WTC11 (cell line): Measurements from ENCODE around the gene PSD.

Source experiments
- IRF2 ChIP-seq: sonication (generic); formaldehyde crosslinking; IDR thresholded peaks from 2 replicates; pipeline ENCODE4 v1.8.0; 2022; ENCODE audit warnings: low read depth, missing genetic modification reagents, borderline replicate concordance
- NFYB ChIP-seq: sonication (generic); formaldehyde crosslinking; conservative IDR thresholded peaks from 2 replicates; pipeline ENCODE4 v1.8.0; 2022; ENCODE audit warnings: low read depth, missing genetic modification reagents
- RELA ChIP-seq: sonication (generic); formaldehyde crosslinking; IDR thresholded peaks from 2 replicates; pipeline ENCODE4 v1.8.1; 2022; ENCODE audit warnings: missing genetic modification reagents, mild to moderate bottlenecking, borderline replicate concordance
- SMAD4 ChIP-seq: sonication (generic); formaldehyde crosslinking; IDR thresholded peaks from 2 replicates; pipeline ENCODE4 v1.8.0; 2022; ENCODE audit warnings: mild to moderate bottlenecking, missing genetic modification reagents
- SP1 ChIP-seq: sonication (generic); formaldehyde crosslinking; conservative IDR thresholded peaks from 2 replicates; pipeline ENCODE4 v1.8.1; 2022; ENCODE audit warnings: missing genetic modification reagents
- ZNF263 ChIP-seq: sonication (generic); formaldehyde crosslinking; IDR thresholded peaks from 2 replicates; pipeline ENCODE4 v1.8.1; 2022; ENCODE audit warnings: low read depth, mild to moderate bottlenecking, moderate library complexity, missing genetic modification reagents
- TF ChIP-seq, protein P1 (sequence below): fragments of 200-600 bp; IDR thresholded peaks from 2 replicates; pipeline ENCODE4 v1.8.0; 2022; ENCODE audit warnings: antibody characterized with exemption
- TF ChIP-seq, protein P2 (sequence below): sonication (generic); formaldehyde crosslinking; IDR thresholded peaks from 2 replicates; pipeline ENCODE4 v1.8.1; 2022; ENCODE audit warnings: low read depth, missing genetic modification reagents, borderline replicate concordance
- TF ChIP-seq, protein P3 (sequence below): sonication (generic); formaldehyde crosslinking; IDR thresholded peaks from 2 replicates; pipeline ENCODE4 v1.8.1; 2022; ENCODE audit warnings: low read depth, mild to moderate bottlenecking, moderate library complexity, missing genetic modification reagents, borderline replicate concordance
- TF ChIP-seq, protein P4 (sequence below): sonication (generic); formaldehyde crosslinking; IDR thresholded peaks from 2 replicates; pipeline ENCODE4 v1.8.0; 2022; ENCODE audit warnings: mild to moderate bottlenecking, missing genetic modification reagents
- TF ChIP-seq, protein P5 (sequence below): sonication (generic); formaldehyde crosslinking; IDR thresholded peaks from 2 replicates; pipeline ENCODE4 v1.8.1; 2023; ENCODE audit warnings: mild to moderate bottlenecking, missing genetic modification reagents, borderline replicate concordance
- TF ChIP-seq, protein P6 (sequence below): sonication (generic); formaldehyde crosslinking; IDR thresholded peaks from 2 replicates; pipeline ENCODE4 v1.8.0; 2022; ENCODE audit warnings: mild to moderate bottlenecking, missing genetic modification reagents

DNA sequence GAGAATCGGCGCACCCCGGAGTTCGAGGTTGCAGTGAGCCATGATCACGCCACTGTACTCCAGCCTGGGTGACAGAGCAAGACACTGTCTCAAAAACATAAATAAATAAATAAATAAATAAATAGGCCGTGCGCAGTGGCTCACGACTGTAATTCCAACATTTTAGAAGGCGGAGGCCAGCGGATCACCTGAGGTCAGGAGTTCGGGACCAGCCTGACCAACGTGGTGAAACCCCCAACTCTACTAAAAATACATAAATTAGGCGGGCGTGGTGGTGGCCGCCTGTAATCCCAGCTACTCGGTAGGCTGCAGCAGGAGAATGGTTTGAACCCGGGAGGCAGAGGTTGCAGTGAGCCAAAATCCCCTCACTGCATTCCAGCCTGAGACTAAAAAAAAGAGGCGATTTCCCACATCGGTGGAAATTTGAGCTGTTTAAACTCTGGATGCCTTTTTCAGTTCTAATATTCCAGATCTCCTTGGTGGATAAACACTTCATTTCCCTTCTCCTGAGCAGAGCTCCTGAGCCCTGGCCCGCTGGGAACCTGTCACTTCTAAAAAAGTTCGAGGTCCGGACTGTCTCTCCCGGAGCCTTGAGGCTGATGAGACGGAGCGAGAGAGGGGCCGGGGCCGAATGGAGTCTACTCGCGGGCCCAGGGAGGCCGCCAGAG, 25.0 kb downstream of the PSD start:
- TF ChIP-seq, protein P1, sequence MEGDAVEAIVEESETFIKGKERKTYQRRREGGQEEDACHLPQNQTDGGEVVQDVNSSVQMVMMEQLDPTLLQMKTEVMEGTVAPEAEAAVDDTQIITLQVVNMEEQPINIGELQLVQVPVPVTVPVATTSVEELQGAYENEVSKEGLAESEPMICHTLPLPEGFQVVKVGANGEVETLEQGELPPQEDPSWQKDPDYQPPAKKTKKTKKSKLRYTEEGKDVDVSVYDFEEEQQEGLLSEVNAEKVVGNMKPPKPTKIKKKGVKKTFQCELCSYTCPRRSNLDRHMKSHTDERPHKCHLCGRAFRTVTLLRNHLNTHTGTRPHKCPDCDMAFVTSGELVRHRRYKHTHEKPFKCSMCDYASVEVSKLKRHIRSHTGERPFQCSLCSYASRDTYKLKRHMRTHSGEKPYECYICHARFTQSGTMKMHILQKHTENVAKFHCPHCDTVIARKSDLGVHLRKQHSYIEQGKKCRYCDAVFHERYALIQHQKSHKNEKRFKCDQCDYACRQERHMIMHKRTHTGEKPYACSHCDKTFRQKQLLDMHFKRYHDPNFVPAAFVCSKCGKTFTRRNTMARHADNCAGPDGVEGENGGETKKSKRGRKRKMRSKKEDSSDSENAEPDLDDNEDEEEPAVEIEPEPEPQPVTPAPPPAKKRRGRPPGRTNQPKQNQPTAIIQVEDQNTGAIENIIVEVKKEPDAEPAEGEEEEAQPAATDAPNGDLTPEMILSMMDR: peak; percentile 88; the same call in 1 of the 2 replicates
- TF ChIP-seq SMAD4 (CRISPR knock-in tag): no peak
- TF ChIP-seq SP1 (CRISPR knock-in tag): no peak
- no peak for TF ChIP-seq ZNF263
- TF ChIP-seq, protein P2, sequence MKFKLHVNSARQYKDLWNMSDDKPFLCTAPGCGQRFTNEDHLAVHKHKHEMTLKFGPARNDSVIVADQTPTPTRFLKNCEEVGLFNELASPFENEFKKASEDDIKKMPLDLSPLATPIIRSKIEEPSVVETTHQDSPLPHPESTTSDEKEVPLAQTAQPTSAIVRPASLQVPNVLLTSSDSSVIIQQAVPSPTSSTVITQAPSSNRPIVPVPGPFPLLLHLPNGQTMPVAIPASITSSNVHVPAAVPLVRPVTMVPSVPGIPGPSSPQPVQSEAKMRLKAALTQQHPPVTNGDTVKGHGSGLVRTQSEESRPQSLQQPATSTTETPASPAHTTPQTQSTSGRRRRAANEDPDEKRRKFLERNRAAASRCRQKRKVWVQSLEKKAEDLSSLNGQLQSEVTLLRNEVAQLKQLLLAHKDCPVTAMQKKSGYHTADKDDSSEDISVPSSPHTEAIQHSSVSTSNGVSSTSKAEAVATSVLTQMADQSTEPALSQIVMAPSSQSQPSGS: no peak
- TF ChIP-seq IRF2: no peak
- TF ChIP-seq, protein P3, sequence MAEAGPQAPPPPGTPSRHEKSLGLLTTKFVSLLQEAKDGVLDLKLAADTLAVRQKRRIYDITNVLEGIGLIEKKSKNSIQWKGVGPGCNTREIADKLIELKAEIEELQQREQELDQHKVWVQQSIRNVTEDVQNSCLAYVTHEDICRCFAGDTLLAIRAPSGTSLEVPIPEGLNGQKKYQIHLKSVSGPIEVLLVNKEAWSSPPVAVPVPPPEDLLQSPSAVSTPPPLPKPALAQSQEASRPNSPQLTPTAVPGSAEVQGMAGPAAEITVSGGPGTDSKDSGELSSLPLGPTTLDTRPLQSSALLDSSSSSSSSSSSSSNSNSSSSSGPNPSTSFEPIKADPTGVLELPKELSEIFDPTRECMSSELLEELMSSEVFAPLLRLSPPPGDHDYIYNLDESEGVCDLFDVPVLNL: no peak
- no peak for TF ChIP-seq RELA
- TF ChIP-seq, protein P4, sequence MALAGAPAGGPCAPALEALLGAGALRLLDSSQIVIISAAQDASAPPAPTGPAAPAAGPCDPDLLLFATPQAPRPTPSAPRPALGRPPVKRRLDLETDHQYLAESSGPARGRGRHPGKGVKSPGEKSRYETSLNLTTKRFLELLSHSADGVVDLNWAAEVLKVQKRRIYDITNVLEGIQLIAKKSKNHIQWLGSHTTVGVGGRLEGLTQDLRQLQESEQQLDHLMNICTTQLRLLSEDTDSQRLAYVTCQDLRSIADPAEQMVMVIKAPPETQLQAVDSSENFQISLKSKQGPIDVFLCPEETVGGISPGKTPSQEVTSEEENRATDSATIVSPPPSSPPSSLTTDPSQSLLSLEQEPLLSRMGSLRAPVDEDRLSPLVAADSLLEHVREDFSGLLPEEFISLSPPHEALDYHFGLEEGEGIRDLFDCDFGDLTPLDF (CRISPR knock-in tag): no peak
- TF ChIP-seq, protein P5, sequence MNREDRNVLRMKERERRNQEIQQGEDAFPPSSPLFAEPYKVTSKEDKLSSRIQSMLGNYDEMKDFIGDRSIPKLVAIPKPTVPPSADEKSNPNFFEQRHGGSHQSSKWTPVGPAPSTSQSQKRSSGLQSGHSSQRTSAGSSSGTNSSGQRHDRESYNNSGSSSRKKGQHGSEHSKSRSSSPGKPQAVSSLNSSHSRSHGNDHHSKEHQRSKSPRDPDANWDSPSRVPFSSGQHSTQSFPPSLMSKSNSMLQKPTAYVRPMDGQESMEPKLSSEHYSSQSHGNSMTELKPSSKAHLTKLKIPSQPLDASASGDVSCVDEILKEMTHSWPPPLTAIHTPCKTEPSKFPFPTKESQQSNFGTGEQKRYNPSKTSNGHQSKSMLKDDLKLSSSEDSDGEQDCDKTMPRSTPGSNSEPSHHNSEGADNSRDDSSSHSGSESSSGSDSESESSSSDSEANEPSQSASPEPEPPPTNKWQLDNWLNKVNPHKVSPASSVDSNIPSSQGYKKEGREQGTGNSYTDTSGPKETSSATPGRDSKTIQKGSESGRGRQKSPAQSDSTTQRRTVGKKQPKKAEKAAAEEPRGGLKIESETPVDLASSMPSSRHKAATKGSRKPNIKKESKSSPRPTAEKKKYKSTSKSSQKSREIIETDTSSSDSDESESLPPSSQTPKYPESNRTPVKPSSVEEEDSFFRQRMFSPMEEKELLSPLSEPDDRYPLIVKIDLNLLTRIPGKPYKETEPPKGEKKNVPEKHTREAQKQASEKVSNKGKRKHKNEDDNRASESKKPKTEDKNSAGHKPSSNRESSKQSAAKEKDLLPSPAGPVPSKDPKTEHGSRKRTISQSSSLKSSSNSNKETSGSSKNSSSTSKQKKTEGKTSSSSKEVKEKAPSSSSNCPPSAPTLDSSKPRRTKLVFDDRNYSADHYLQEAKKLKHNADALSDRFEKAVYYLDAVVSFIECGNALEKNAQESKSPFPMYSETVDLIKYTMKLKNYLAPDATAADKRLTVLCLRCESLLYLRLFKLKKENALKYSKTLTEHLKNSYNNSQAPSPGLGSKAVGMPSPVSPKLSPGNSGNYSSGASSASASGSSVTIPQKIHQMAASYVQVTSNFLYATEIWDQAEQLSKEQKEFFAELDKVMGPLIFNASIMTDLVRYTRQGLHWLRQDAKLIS (CRISPR knock-in tag): no peak
- TF ChIP-seq NFYB (CRISPR knock-in tag): no peak
- TF ChIP-seq, protein P6, sequence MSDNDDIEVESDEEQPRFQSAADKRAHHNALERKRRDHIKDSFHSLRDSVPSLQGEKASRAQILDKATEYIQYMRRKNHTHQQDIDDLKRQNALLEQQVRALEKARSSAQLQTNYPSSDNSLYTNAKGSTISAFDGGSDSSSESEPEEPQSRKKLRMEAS: no peak
